GM21360 (cell line): ENCODE data around the gene GTF2H1.

ENCODE experiments used
- ATAC-seq: cut with Tn5 transposase; IDR thresholded peaks from one replicate; pipeline ENCODE4 v1.9.1; 2021; ENCODE audit warnings: mild to moderate bottlenecking, moderate library complexity; ENCODE audit not compliant: unreplicated experiment

The GTF2H1 gene

DNA sequence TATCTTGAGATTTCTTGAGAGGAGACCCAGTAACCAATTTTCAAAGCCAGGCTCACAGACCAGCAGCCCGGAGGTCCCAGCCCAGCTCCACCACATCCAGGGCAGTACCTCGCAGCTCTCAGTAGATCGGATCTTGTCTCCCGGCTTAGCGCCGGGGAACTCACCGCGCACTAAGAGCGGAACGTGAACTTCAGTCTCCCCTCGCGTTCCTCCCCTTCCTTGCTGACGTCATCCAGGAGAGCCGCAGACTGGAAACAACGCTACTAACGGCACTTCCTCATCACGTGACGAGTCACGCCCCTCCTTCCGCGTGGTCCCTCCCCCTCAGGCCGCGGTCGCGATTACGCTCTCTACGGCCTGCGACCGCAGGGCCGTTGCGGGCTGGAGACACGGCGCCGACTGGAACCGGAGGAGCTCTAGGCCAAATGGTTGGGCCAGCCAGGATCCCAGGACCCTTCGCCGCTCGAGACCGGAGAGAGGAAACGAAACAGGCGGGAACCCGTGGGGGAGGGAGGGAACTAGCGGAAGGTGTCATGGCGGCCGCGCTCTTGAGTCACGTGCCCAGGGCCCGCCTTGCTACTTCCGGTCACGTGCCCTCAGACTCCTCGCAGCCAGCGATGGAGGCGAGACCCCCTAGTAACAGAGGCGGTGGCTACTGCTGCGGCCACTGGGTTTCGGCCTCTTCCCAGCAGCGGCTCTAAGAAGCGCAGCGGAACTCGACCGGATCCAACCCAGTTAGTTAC lies at the start of gene GTF2H1, which contains the start of gene HPS5:
GTF2H1 (plus strand) TSS at position 599 of the 743 bp plus-strand sequence. CDS start 10,508 bp downstream, outside the sequence.
HPS5 (minus strand) TSS at position 172 of the 743 bp plus-strand sequence. CDS start 4,282 bp downstream, outside the sequence.
- ATAC-seq = peak; percentile 81

DNA sequence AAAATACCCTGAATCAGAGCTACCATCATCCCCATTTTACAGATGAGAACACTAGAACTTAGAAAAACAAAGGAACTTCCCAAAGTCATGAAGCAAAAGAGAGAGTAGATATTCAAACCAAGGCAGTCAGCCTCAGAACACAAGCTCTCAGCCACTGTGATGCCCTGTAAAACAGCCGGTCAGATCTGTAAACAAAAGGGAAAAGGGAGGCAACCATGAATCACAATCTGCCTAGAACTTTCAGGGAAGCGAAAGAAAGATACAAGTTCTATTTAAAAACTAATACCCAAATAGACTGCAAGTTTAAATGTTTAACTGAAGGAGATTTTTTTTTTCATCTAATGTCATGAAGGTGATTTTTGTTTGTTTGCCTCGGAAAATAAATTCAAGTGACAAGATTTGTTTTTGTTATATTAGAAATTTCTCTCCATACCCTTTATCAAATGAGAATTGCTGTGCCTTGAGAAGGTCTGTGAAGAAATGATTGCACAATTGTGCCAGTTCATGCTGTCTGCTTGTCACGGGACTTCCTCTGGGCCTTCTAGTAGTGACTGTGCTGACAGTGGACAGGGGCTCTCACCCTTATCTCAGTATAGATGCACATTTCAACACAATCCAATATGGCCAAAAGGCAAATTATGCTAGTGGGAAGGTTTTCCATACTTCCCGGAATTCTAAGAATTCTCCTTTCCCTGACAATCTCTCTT lies 44.6 kb upstream of the GTF2H1 start:
- no peak for ATAC-seq

DNA sequence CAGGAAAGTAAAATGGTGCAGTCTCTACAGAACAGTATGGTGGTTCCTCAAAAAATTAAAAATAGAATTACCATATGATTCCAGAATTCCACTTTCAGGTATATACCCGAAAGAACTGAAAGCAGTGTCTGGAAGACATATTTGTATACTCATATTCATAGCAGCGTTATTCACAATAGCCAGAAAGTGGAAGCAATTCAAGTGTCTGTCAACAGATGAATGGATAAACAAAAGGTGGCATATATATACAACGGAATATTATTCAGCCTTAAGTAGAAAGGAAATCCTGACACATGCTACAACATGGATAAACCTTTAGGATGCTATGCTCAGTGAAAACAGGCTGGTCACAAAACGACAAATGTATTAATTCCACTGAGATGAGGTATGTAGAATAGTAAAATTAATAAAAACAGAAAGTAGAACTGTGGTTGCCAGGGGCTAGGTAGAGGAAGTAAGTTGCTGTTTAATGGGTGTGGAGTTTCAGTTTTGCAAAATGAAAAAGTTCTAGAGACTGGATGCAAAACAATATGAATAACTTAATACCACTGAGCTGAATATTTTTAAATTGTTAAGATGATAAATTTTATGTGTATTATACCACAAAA lies 41.8 kb upstream of the GTF2H1 start:
- peak; percentile 85 for ATAC-seq

DNA sequence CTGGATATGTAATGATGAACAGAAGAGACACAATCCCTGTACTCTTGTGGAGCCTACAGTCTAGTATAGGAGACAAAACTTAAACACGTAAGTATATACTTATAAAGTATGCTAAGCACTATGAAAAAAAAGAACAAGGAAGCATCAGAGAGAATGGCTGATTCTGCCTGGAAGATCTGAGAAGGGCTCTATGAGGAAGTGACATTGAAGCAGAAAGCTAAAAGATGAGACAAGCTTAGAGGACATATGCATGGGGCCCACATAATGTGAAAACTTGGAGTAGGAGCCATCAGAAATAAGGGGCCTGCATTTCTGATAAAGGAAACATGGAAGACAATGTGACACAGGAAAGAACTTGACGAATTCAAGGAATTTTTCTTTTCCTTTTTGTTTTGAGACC lies 39.7 kb upstream of the GTF2H1 start:
- no peak for ATAC-seq

DNA sequence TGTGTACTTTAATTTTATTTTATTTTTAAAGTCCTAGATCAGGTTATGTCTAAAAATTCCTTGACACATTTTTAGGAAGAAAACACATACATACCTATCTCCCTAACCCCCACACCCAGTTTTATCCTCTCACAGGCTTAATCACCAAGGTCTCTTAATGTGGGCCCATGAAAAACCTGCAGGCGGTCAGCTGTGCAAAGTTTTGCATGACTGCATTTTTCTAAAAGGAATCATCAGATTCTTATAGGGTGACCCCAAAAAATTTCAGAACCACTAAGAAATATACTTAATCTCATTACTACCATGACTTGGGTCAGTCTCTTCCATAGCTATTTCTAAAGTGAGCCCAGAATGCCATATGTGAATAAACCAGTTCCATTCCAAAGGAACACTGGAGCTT lies 36.5 kb upstream of the GTF2H1 start:
- ATAC-seq = no peak

DNA sequence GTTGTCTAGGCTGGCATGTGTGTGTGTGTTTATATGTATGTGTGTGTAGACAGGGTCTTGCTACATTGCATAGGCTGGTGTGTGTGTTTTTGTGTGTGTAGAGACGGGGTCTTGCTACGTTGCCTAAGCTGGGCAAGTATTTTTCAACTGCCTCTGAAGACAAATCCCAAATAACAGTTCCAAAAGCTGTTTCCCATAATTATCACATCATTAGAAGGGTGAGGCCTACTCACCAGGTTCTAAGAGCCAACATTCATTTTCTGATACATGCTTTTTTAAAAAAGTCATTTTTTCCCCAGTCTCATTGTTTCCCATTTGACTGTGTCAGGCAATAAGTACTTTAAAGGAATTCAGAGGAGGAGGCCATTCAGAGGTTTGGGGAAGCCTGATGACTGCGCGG lies 33.5 kb upstream of the GTF2H1 start:
- no peak for ATAC-seq

DNA sequence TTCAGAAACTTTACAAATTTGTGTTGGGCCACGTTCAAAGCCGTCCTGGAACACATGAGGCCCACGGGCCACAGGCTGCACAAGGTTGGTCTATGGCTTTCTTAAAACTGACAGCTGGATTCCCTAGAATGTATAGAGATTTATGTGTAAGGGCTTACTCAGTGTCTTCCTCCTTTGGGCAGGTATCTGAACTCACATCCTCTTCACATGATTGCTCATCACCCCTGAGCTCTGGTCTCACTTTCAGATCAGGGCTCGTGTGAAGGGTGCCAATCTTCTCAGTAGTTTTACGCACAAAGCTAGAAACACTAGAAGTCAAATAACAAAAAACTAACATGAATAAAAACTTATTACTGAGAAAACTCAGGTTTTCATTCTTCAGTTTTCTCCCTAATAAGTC lies 27.5 kb upstream of the GTF2H1 start:
- no peak for ATAC-seq

DNA sequence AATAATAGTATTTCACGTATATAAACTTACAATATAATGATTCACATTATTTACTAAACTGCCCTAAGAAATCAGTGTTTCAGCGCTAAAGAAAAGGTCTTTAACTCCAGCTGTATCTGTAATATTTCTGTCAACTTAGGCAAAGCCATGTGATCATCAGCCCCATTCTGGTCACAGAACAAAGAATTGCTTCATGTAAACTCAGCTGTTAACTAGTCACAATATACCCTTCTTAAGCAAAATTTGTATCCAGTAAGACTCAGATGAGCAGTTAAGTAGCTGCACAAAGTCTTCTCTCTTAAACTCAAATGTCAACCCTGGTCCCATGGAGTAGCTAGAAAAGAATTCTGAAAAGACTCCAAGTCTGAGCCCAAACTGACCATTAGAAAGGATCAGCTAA lies 27.1 kb upstream of the GTF2H1 start:
- ATAC-seq = no peak

DNA sequence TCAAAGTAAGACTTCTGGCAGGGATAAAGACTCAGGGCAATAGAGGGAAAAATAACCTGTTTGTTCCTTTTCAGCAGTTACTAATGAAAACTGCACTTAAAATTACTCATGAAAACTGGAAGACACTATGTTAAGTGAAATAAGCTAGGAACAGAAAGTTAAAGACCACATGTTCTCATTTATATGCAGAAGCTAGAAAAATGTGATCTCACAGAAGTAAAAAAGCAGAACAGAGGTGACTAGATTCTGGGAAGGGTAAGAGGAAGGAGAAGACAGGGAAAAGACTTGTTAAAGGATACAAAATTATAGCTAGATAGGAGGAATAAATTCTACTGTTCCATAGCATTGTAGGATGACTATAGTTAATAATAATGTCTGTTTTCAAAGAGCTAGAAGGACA lies 22.6 kb upstream of the GTF2H1 start:
- no peak for ATAC-seq

DNA sequence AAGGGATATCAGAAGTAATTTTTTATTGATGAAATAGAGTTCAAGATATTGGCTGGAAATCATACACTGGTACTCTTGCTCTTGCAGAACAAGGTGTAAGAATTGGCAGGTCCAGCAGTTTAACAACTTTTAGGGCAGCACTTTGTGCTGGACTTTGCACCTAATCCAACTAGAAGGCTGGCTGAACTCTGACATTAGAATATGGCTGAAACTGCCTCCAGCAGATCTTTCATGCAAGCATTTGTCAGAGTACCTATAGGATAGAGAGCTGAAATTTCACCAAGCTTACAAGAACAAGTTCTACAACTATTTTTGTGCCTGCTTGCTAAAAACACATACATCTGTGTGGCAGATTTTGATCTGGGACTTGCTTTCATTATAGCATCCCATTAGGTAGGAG lies 17.6 kb upstream of the GTF2H1 start:
- no peak for ATAC-seq

DNA sequence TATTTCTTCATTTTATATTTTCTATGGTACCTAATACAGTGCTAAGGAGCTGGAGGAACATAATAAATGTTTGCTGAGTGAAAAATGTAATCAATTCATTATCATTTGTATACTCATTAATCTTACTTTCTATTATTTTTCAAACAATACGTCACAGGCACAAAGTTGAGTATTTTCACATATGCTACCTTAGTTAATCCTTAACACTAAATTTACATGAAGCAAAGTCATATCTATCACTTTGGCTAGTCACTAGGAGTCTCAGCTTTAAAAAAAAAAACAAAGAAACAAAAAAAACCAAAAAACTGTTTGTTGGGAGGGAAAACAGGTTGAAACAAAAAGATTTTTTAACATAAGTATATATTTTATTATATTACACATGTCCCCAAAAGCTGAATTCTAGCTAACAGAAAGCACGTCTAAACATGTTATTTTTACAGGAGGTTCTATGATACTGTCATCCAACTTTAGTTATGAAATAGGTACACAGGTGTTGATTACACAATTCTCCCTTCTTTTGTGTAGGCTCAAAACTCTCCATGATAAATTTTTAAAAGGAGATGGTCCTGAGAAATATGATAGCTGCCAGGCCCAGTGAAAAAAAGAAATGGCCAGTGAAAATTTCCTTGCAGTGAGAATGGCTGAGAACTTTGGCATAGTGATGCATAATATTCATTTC lies 14.8 kb upstream of the GTF2H1 start:
- ATAC-seq = no peak

DNA sequence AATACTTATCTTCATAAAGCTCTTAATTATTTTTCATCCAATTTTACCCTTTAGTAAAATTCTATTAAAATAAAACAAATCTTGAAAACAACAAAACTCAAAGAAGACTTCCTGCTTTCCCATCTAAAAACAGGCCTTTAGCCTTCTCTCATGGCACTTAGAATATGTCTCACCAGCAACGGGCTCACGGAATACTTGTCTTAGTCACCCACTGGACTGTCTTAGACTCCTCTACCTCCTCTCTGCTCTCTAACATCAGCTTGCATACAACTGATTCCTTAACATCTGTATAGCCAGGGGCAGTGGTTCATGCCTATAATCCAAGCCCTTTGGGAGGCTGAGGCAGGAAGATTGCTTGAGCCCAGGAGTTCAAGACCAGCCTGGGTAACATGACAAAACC lies 14.1 kb upstream of the GTF2H1 start:
- ATAC-seq = no peak

DNA sequence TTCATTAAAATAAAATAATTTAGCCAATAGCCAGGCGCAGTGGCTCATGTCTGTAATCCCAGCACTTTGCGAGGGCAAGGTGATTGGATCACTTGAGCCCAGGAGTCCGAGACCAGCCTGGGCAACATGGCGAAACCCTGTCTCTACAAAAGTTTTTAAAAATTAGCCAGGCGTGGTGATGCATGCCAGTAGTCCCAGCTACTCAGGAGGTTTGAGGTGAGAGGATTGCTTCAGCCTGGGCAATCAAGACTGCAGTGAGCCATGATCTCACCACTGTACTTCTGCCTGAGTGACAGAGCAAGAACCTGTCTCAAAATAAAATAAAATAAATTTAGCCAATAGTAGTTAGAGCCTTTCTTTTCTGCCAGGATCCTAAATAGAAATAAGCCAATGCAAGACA lies 12.7 kb upstream of the GTF2H1 start:
- ATAC-seq = no peak

DNA sequence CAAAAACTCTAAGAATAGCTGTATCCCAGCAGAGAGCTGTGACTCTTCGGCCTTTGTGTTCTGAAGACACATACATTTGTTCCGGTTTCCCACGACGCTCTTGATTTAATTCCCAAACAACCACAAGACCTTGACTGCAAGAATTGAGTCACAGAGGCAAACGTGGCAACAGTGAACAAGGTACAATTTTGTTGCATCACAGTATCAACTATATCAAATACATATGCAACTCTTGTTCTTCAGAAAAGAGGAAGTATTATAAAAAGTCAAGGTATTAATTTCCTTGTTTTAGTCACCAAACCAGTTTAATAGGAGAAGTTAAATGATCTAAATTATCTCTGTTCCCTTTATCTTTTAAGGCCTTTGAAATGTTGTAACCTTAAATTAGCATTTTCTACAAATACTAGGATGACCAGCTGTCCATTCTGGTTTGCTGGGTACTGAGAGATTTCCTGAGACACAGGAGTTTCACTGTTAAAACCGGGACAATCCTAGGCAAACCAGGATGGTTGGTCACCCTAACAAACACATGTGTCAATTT lies 11.5 kb upstream of the GTF2H1 start:
- peak; percentile 53 for ATAC-seq

DNA sequence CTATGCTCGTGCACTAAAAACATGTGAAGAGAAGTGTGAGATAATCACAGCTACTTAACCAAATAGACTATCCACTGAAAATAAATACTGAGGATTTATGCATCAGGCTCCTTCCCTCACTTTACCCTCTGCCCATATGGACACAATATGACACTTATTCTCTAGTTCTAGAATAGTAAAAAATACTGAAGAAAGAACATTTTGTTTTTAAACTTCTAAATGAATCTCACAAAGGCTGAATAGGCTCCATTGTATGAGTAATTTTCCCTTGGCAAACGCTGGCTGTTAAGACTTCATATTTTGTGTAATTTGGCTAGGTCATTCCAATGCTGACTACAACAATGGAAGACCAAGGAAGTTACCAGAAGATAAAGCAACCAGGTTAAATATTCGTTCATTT lies 10.4 kb upstream of the GTF2H1 start:
- no peak for ATAC-seq

DNA sequence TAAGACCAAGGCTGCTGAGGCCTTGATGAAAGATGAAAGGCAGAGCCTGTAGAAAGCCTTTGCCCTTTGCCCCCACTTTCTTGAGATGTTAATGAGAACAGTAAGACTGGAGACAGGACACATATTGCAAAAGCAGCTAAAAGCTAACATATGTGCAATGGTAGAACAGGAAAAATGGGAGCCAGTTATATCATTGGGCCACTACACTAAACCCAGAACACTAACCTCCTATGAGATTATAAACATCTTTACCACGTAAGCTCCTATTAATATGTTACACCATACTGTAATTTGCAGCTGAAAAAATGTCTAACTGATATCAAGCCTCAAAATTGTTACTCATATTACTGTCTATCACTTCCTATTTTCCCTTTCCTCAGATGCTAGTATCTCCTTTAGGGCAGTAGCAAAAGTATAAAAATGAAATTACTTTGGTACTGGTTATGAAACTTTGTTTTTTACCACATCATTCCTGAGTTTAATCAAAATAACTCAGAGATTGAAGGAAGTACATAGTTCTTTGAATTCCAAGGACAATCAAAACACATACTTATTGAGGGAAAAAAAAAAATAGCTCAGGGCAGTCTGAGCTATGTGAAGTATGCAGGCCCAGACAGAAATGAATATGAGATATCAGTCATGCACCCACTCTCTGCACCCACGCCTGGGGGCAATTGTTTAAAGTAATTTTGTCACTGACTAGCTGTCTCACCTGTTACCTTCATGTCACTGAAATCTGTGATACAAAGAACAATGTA lies 9.5 kb upstream of the GTF2H1 start:
- ATAC-seq = no peak

DNA sequence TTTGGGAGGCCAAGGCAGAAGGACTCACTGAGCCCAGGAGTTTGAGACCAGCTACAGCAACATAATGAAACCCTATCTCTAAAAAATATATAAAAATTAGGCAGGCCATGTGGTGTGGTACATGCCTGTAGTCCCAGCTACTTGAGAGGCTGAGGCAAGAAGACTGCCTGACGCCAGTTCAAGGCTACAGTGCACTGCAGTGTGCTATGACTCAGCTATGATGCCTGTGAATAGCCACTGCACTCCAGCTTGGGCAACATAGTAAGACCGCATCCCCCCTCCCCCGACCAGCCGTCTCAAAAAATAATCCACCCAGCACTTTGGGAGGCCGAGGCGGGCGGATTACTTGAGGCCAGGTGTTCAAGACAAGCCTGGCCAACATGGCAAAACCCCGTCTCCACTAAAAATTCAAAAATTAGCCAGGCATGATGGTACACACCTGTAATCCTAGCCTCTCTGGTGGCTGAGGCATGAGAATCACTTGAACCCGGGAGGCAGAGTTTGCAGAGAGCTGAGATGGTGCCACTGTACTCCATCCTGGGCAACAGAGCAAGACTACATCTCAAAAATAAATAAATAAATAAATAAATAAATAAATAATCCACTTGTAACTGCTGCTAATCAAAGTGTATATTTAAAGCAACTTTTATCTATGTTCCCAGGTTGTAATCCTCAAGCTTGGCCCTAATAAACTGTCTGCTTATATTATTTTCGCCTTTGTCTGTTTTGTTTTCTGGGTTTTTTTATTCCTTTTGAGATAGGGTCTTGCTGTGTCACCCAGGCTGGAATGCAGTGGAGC lies 8.2 kb upstream of the GTF2H1 start:
- ATAC-seq = no peak

DNA sequence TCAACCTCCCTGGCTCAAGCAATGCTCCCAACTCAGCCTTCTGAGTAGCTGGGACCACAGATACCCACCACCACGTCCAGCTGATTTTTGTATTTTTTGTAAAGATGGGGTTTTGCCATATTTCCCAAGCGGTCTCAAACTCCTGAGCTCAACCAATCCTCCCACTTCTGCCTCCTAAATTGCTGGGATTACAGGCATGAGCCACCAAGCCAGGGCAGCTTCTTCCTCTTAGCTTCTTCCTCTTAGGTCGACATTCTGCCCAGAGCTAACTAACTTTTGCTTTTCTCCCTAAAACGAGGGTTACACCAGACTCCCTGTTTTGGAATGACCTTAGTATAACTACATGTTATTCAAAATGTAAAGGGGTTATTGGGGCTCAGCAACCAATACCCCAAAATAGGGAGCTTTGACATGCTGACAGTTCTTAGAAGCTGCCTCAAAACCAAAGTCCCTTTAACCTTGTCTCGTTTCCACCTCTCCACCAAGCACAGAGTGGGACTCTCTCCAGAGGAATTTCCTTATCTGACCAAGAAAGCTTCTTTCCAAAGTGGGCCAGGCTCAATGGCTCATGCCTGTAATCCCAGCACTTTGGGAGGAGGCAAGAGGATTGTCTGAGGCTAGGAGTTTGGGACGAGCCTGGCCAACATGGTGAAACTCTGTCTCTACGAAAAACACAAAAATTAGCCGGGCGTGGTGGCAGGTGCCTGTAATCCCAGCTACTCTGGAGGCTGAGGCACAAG lies 7.4 kb upstream of the GTF2H1 start:
- no peak for ATAC-seq

DNA sequence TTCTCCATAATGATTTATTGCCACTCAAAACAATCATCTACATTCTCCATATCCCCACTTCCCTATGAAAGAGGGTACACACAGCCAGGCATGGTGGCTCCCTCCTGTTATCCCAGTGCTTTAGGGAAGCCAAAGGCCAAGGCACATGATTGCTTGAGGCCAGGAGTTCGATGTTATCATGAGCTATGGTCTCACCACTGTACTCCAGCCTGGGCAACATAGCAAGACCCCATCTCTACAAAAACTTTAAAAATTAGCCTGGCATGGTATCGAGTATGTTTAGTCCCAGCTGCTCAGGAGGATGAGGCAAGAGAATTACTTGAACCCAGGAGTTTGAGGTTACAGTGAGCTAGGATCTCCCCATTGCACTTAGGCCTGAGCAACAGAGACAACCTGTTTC lies 6.5 kb upstream of the GTF2H1 start:
- ATAC-seq = no peak
